Right ventricle myocardium inferior (tissue), 1 donor: Measurements from ENCODE around the gene SURF4. TPM values are rescaled to one million over a fixed set of nuclear protein-coding genes. Genes with fewer than 3 reads are reported as not detected.

Experiments
- ATAC-seq: fragments of 200-7000 bp; cut with Tn5 transposase; one replicate; pipeline ENCODE4 v1.9.1; 2020; ENCODE audit warnings: mild to moderate bottlenecking, moderate library complexity
- DNase-seq: peaks from one replicate; pipeline ENCODE4 v3.0.0; 2021; ENCODE audit errors: missing footprints
- intact Hi-C: fragments of 100-400 bp; cut with DNase I; formaldehyde crosslinking; loops from one replicate; pipeline ENCODE4 v1.11.0; 2022
- long read RNA-seq: library from polyadenylated mRNA; unstranded; transcript quantifications from one replicate; pipeline ENCODE4 v2.0.0, GENCODE V29; 2021
- total RNA-seq: library from RNA; stranded (reverse); fragmentation: NEBNext Ultra II Directional; extraction: Animal tissue kit (Norgen Biotek cat#: 25700); gene quantifications from one replicate; pipeline ENCODE4 v1.2.1, GENCODE V29; 2021
- donor health status: DM: no; HTN: yes; CAD: no; lungs with severe emphysema.

Gene SURF4
- total RNA-seq: 68.4 TPM
- long read RNA-seq, transcript SURF4-202 (6 exons, 2,984 nt): major isoform, 65 of 77 reads
- long read RNA-seq, partial matches to known transcripts: 2 of 77 reads
- long read RNA-seq, other reads (novel, unspliced or antisense): 10 of 77 reads

GRCh38 chr9:133375724-133376654 lies at the start of gene SURF4, which contains the start of gene STKLD1:
Gene SURF4 (minus strand): TSS chr9:133376060. CDS start chr9:133375969, 91 bp downstream.
Gene STKLD1 (plus strand): TSS chr9:133376366. CDS start chr9:133376474, 108 bp downstream.
- intact Hi-C loops: loop anchor here (5.0 kb wide), 2 partner anchors 39 to 41 kb away; partner anchors contain the start of genes REXO4 and SURF6
- ATAC-seq (peak; percentile 99), DNase-seq (peak; percentile 99)

- intact Hi-C loops: no loop called here
- ATAC-seq: no peak
Measured at GRCh38 chr9:133425049-133425632, 49.3 kb upstream of the SURF4 start.

GRCh38 chr9:133424187-133424586 lies 48.3 kb upstream of the SURF4 start:
- intact Hi-C loops: no loop called here
- ATAC-seq: no peak
- DNase-seq: no peak

More at GRCh38 chr9:133425049-133425632, 49.3 kb upstream of the SURF4 start:
- no peak for DNase-seq

GRCh38 chr9:133423216-133423615 lies 47.4 kb upstream of the SURF4 start:
- intact Hi-C loops: no loop called here
- no peak for ATAC-seq
- DNase-seq: no peak

- ATAC-seq: no peak
- intact Hi-C loops: no loop called here
- no peak for DNase-seq
Measured at GRCh38 chr9:133421615-133422542, 46.0 kb upstream of the SURF4 start, which contains the start of gene ADAMTS13. Gene ADAMTS13 (plus strand): TSS chr9:133422367. CDS start chr9:133422444, 77 bp downstream.

- intact Hi-C loops: no loop called here
- ATAC-seq (no peak), DNase-seq (no peak)
Measured at GRCh38 chr9:133420392-133420827, 44.5 kb upstream of the SURF4 start.

- intact Hi-C loops: loop anchor here (5.0 to 10.0 kb wide), 3 partner anchors 42 to 306 kb away; partner anchors contain the start of genes SLC2A6, STKLD1 and SURF4
- DNase-seq: no peak
- ATAC-seq: no peak
Measured at GRCh38 chr9:133419005-133419404, 43.1 kb upstream of the SURF4 start.

GRCh38 chr9:133417541-133418461 lies 41.9 kb upstream of the SURF4 start, which contains the start of gene REXO4:
Gene REXO4 (minus strand): TSS chr9:133418010. CDS start chr9:133417844, 166 bp downstream.
- intact Hi-C loops: loop anchor here (5.0 to 10.0 kb wide), 3 partner anchors 40 to 307 kb away; partner anchors contain the start of genes SLC2A6, STKLD1 and SURF4
- peak; percentile 92 for DNase-seq
- ATAC-seq: peak; percentile 97

- no peak for DNase-seq
- intact Hi-C loops: loop anchor here (5.0 to 10.0 kb wide), 3 partner anchors 38 to 310 kb away; partner anchors contain the start of genes SLC2A6, STKLD1 and SURF4
Measured at GRCh38 chr9:133415170-133415569, 39.3 kb upstream of the SURF4 start.

GRCh38 chr9:133408042-133408441 lies 32.2 kb upstream of the SURF4 start:
- intact Hi-C loops: no loop called here
- DNase-seq (no peak), ATAC-seq (no peak)

More at GRCh38 chr9:133415170-133415569, 39.3 kb upstream of the SURF4 start:
- no peak for ATAC-seq

GRCh38 chr9:133406480-133407307 lies 30.8 kb upstream of the SURF4 start:
- ATAC-seq (peak; percentile 77), DNase-seq (peak; percentile 86)
- intact Hi-C loops: loop anchor here (1.0 kb wide), 1 partner anchor 80 kb away; no protein-coding TSS in a partner anchor

- intact Hi-C loops: no loop called here
- DNase-seq: no peak
- peak; percentile 45 for ATAC-seq
Measured at GRCh38 chr9:133405508-133406438, 29.9 kb upstream of the SURF4 start.

GRCh38 chr9:133404454-133405002 lies 28.7 kb upstream of the SURF4 start:
- intact Hi-C loops: no loop called here
- ATAC-seq (no peak), DNase-seq (no peak)

GRCh38 chr9:133403766-133404453 lies 28.1 kb upstream of the SURF4 start:
- intact Hi-C loops: no loop called here
- DNase-seq: no peak
- ATAC-seq: no peak
